GM23338 (cell line): ENCODE data around the gene EPB41L4A. TPM values are rescaled to one million over a fixed set of nuclear protein-coding genes. Genes with fewer than 3 reads are reported as not detected.

Experiments
- ATAC-seq: fragments of 200-7000 bp; cut with Tn5 transposase; 3 replicates; pipeline ENCODE4 v1.9.1; 2020
- DNase-seq: peaks from one replicate; pipeline ENCODE4 v3.0.0-alpha.2; 2015; ENCODE audit warnings: low spot score
- H2AFZ ChIP-seq: fragments of 200-600 bp; sonication (generic); 2 replicates; pipeline ENCODE4 v1.8.0; 2016; ENCODE audit warnings: antibody characterized with exemption, mild to moderate bottlenecking, moderate library complexity
- H3F3A ChIP-seq: fragments of 200-600 bp; sonication (generic); replicated peaks from 2 replicates; pipeline ENCODE4 v1.8.0; 2017; ENCODE audit warnings: antibody characterized with exemption, mixed run types, low read depth
- H3K27ac ChIP-seq: fragments of 200-600 bp; sonication (generic); 2 replicates; pipeline ENCODE4 v1.6.1; 2016; ENCODE audit warnings: low read depth
- H3K27me3 ChIP-seq: fragments of 200-600 bp; sonication (generic); 2 replicates; pipeline ENCODE4 v1.8.0; 2016; ENCODE audit warnings: mild to moderate bottlenecking, mixed run types, moderate library complexity; ENCODE audit not compliant: insufficient read depth
- H3K36me3 ChIP-seq: fragments of 200-600 bp; sonication (generic); 2 replicates; pipeline ENCODE4 v1.8.0; 2016; ENCODE audit warnings: mild to moderate bottlenecking; ENCODE audit not compliant: insufficient read depth
- H3K4me1 ChIP-seq: fragments of 200-600 bp; sonication (generic); 2 replicates; pipeline ENCODE4 v1.8.0; 2016; ENCODE audit warnings: mild to moderate bottlenecking, moderate library complexity; ENCODE audit not compliant: insufficient read depth
- H3K4me2 ChIP-seq: fragments of 200-600 bp; sonication (generic); 2 replicates; pipeline ENCODE4 v1.7.1; 2017; ENCODE audit warnings: mixed run types
- H3K4me3 ChIP-seq: fragments of 200-600 bp; sonication (generic); 2 replicates; pipeline ENCODE4 v1.6.1; 2016; ENCODE audit warnings: mixed run types
- H3K79me2 ChIP-seq: fragments of 200-600 bp; sonication (generic); replicated peaks from 2 replicates; pipeline ENCODE4 v1.8.0; 2017; ENCODE audit warnings: mild to moderate bottlenecking; ENCODE audit not compliant: insufficient read depth
- H3K9me2 ChIP-seq: fragments of 200-600 bp; sonication (generic); 2 replicates; pipeline ENCODE4 v1.8.0; 2017; ENCODE audit not compliant: insufficient read depth
- H4K20me1 ChIP-seq: fragments of 200-600 bp; sonication (generic); replicated peaks from 2 replicates; pipeline ENCODE4 v1.8.0; 2017; ENCODE audit warnings: mild to moderate bottlenecking; ENCODE audit not compliant: insufficient read depth
- H3K27ac Mint-ChIP-seq: 2 replicates; pipeline ENCODE4 v1.8.0; 2020; ENCODE audit warnings: inconsistent platforms, mild to moderate bottlenecking, moderate library complexity, mixed read lengths
- H3K27me3 Mint-ChIP-seq: 3 replicates; pipeline ENCODE4 v1.8.0; 2022; ENCODE audit warnings: low read depth, mild to moderate bottlenecking, moderate library complexity, mixed read lengths, inconsistent platforms; ENCODE audit not compliant: insufficient read depth, poor library complexity
- H3K36me3 Mint-ChIP-seq: 3 replicates; pipeline ENCODE4 v1.8.0; 2021; ENCODE audit warnings: low read depth, mild to moderate bottlenecking, inconsistent platforms, moderate library complexity, mixed read lengths
- H3K4me1 Mint-ChIP-seq: 3 replicates; pipeline ENCODE4 v1.8.0; 2020; ENCODE audit warnings: mild to moderate bottlenecking, inconsistent platforms, mixed read lengths
- H3K4me3 Mint-ChIP-seq: 3 replicates; pipeline ENCODE4 v1.8.0; 2021; ENCODE audit warnings: moderate library complexity, mild to moderate bottlenecking, inconsistent platforms, mixed read lengths
- H3K9me3 Mint-ChIP-seq: 3 replicates; pipeline ENCODE4 v1.8.0; 2020; ENCODE audit warnings: moderate library complexity, mild to moderate bottlenecking, inconsistent platforms, mixed read lengths
- CREB1 ChIP-seq: fragments of 250-450 bp; sonication (Bioruptor Pico); IDR thresholded peaks from 2 replicates; pipeline ENCODE4 v1.5.0; 2020; ENCODE audit warnings: low read depth, mild to moderate bottlenecking, moderate library complexity
- CTCF ChIP-seq, 2 experiments: fragments of 200-600 bp in 1 of 2; sonication (generic) in 1 of 2; conservative IDR thresholded peaks; 2 replicates each; pipeline versions ENCODE4 v1.5.1 to v1.6.1; 2016 to 2017; ENCODE audit warnings: antibody characterized with exemption in 2 of 2, low read depth in 2 of 2, mild to moderate bottlenecking in 2 of 2, moderate library complexity in 1 of 2
- ETS1 ChIP-seq: IDR thresholded peaks from 2 replicates; pipeline ENCODE4 v1.6.1; 2016; ENCODE audit warnings: antibody characterized with exemption
- EZH2 ChIP-seq: fragments of 200-600 bp; sonication (generic); IDR thresholded peaks from one replicate; pipeline ENCODE4 v1.8.0; 2017; ENCODE audit warnings: antibody characterized with exemption, mild to moderate bottlenecking, low read depth; ENCODE audit not compliant: unreplicated experiment
- JUNB ChIP-seq: IDR thresholded peaks from one replicate; pipeline ENCODE4 v1.6.1; 2016; ENCODE audit warnings: antibody characterized with exemption; ENCODE audit not compliant: unreplicated experiment
- POLR2AphosphoS5 ChIP-seq: IDR thresholded peaks from 2 replicates; pipeline ENCODE4 v1.6.1; 2016; ENCODE audit warnings: antibody characterized with exemption, low read depth
- REST ChIP-seq: IDR thresholded peaks from one replicate; pipeline ENCODE4 v1.6.1; 2018; ENCODE audit warnings: antibody characterized with exemption; ENCODE audit not compliant: unreplicated experiment
- STAT1 ChIP-seq: IDR thresholded peaks from one replicate; pipeline ENCODE4 v1.6.1; 2016; ENCODE audit warnings: antibody characterized with exemption; ENCODE audit not compliant: unreplicated experiment
- ZNF331 ChIP-seq: fragments of 250-450 bp; sonication (Bioruptor Pico); IDR thresholded peaks from 2 replicates; pipeline ENCODE4 v1.5.0; 2020; ENCODE audit warnings: low read depth, mild to moderate bottlenecking, moderate library complexity
- polyA plus RNA-seq: library from polyadenylated mRNA; unstranded; fragments of >200 nt; fragmentation: Nextera tagmentation; extraction: Ambion mirVana; gene quantifications from 2 replicates; pipeline ENCODE4 v1.2.1, GENCODE V29; 2016
- total RNA-seq: library from RNA; depleted of rRNA; stranded (reverse); fragments of >200 nt; shearing (Covaris generic); gene quantifications from 2 replicates; pipeline ENCODE4 v1.2.3, GENCODE V29; 2014

Gene EPB41L4A
- total and polyA plus RNA-seq, 2 experiments from 2014 or later: 5.7 to 6.0 TPM

GRCh38 chr5:112339761-112340160, 79.3 kb downstream of the EPB41L4A start (continued):
- TF ChIP-seq REST (no peak), ZNF331 (no peak), STAT1 (no peak), EZH2 (no peak), ETS1 (no peak), POLR2AphosphoS5 (no peak), JUNB (no peak), CTCF (conservative IDR thresholded peaks at IDR 0.05; ENCODE audit: low read depth in 2 of 2) (no peak)

GRCh38 chr5:112338681-112339337, 80.3 kb downstream of the EPB41L4A start:
- no peaks in the 10 kb centered on the region for H4K20me1 ChIP-seq
- peaks cover 2% of the 10 kb centered on the region for H3K27me3 Mint-ChIP-seq
- peak overlapping the region; percentile 5; the same call in 1 of the 2 replicates for H3K27ac Mint-ChIP-seq
- ATAC-seq (no peak), DNase-seq (no peak)
- peaks cover 12% of the 10 kb centered on the region for H3K4me1 ChIP-seq
- no peaks in the 10 kb centered on the region for H3K9me2 ChIP-seq
- no peaks in the 10 kb centered on the region for H3K27me3 ChIP-seq
- no peaks in the 10 kb centered on the region for H3K9me3 Mint-ChIP-seq
- TF ChIP-seq CREB1 (CRISPR knock-in tag): no peak
- H3K4me2 ChIP-seq: 0 out of 2 replicates have a peak overlapping the region, but pooled peaks have one; percentile 23
- H3K27ac ChIP-seq: no peak overlapping the region
- no peaks in the 10 kb centered on the region for H3F3A ChIP-seq
- no peaks in the 10 kb centered on the region for H3K79me2 ChIP-seq
- H3K4me1 Mint-ChIP-seq: peaks cover 27% of the 10 kb centered on the region
- no peaks in the 10 kb centered on the region for H3K36me3 Mint-ChIP-seq
- no peaks in the 10 kb centered on the region for H3K36me3 ChIP-seq
- no peak overlapping the region for H3K4me3 Mint-ChIP-seq
- no peak overlapping the region for H2AFZ ChIP-seq
- no peak overlapping the region for H3K4me3 ChIP-seq
